Measurements from ENCODE around the gene RBM20. TPM values are rescaled to one million over a fixed set of nuclear protein-coding genes. Genes with fewer than 3 reads are reported as not detected.

Gene RBM20
- polyA plus RNA-seq, 3 donors = not detected

- Histone ChIP-seq H3K4me2 (replicated peaks; ENCODE audit: extremely low read depth, low read length, poor library complexity, severe bottlenecking) (no peak overlapping the region), H2AFZ (ENCODE audit: insufficient read depth, low read depth, low read length, poor library complexity, severe bottlenecking) (no peak overlapping the region), H4K20me1 (ENCODE audit: insufficient read depth, low read length) (no peaks in the 10 kb centered on the region), H3K4me1 (ENCODE audit: control insufficient read depth in 1 of 2, insufficient read depth in 2 of 2, low read length in 2 of 2) (peaks cover 13 to 14% of the 10 kb centered on the region in 2 donors), H3K27ac (ENCODE audit: low read depth in 1 of 2, low read length in 2 of 2) (no peak overlapping the region), H3K4me3 (replicated peaks in 1 of 3; ENCODE audit: low read depth in 2 of 3, low read length in 3 of 3) (no peak overlapping the region), H3K79me2 (ENCODE audit: insufficient read depth, low read length) (no peaks in the 10 kb centered on the region), H3K9me3 (replicated peaks in 1 of 2; ENCODE audit: control insufficient read depth in 1 of 2, insufficient read depth in 1 of 2, low read length in 2 of 2) (no peaks in the 10 kb centered on the region), H3K36me3 (replicated peaks in 1 of 2; ENCODE audit: control insufficient read depth in 1 of 2, insufficient read depth in 2 of 2, low read length in 2 of 2) (no peaks in the 10 kb centered on the region), H3K9ac (ENCODE audit: insufficient read depth, low read length, poor library complexity, severe bottlenecking) (no peak overlapping the region), H3K27me3 (ENCODE audit: control insufficient read depth in 2 of 2, insufficient read depth in 2 of 2, low read length in 2 of 2) (no peaks in the 10 kb centered on the region)
- no peak for TF ChIP-seq CTCF (IDR thresholded peaks at IDR 0.05)
- intact Hi-C loops (cut with micrococcal nuclease) = loop anchor here in 1 of 2 donors (5.0 kb wide), 1 partner anchor 35 kb away; the partner anchor contains the start of gene PDCD4
- no peak for DNase-seq
- no peak overlapping the region for H3K27ac Mint-ChIP-seq
- H3K27me3 Mint-ChIP-seq (ENCODE audit: low read depth in 3 of 3) = peaks cover 0 to 4% (median 0%) of the 10 kb centered on the region in 3 donors
- no peaks in the 10 kb centered on the region for H3K9me3 Mint-ChIP-seq
- WGBS (ENCODE audit: insufficient coverage) = 100% methylated on average over 1 of the region's 2 CpGs
- no peak overlapping the region for H3K4me3 Mint-ChIP-seq
- peaks cover 25% of the 10 kb centered on the region for H3K4me1 Mint-ChIP-seq
- peaks cover 0 to 2% of the 10 kb centered on the region in 2 donors for H3K36me3 Mint-ChIP-seq
These were observed 193.5 kb downstream of the RBM20 start for GRCh38 chr10:110837418-110838171.

GRCh38 chr10:110840225-110840922 lies 196.2 kb downstream of the RBM20 start:
- H3K4me1 Mint-ChIP-seq = peaks cover 40% of the 10 kb centered on the region
- WGBS (ENCODE audit: insufficient coverage) = 94% methylated on average over 2 of the region's 5 CpGs
- H3K4me1 ChIP-seq (ENCODE audit: control insufficient read depth in 1 of 2, insufficient read depth in 2 of 2, low read length in 2 of 2) = peaks cover 27 to 33% of the 10 kb centered on the region in 2 donors

More at GRCh38 chr10:110840225-110840922, 196.2 kb downstream of the RBM20 start:
- Mint-ChIP-seq H3K4me3 (no peak overlapping the region), H3K27me3 (ENCODE audit: low read depth in 3 of 3) (peaks cover 0 to 2% (median 0%) of the 10 kb centered on the region in 3 donors), H3K36me3 (no peaks in the 10 kb centered on the region), H3K9me3 (no peaks in the 10 kb centered on the region), H3K27ac (no peak overlapping the region)
- Histone ChIP-seq H3K4me2 (replicated peaks; ENCODE audit: extremely low read depth, low read length, poor library complexity, severe bottlenecking) (no peak overlapping the region), H3K9me3 (replicated peaks in 1 of 2; ENCODE audit: control insufficient read depth in 1 of 2, insufficient read depth in 1 of 2, low read length in 2 of 2) (no peaks in the 10 kb centered on the region), H2AFZ (ENCODE audit: insufficient read depth, low read depth, low read length, poor library complexity, severe bottlenecking) (no peak overlapping the region), H3K27me3 (ENCODE audit: control insufficient read depth in 2 of 2, insufficient read depth in 2 of 2, low read length in 2 of 2) (no peaks in the 10 kb centered on the region), H3K36me3 (replicated peaks in 1 of 2; ENCODE audit: control insufficient read depth in 1 of 2, insufficient read depth in 2 of 2, low read length in 2 of 2) (no peaks in the 10 kb centered on the region), H3K4me3 (replicated peaks in 1 of 3; ENCODE audit: low read depth in 2 of 3, low read length in 3 of 3) (no peak overlapping the region), H3K9ac (ENCODE audit: insufficient read depth, low read length, poor library complexity, severe bottlenecking) (no peak overlapping the region), H3K79me2 (ENCODE audit: insufficient read depth, low read length) (no peaks in the 10 kb centered on the region), H4K20me1 (ENCODE audit: insufficient read depth, low read length) (no peaks in the 10 kb centered on the region), H3K27ac (ENCODE audit: low read depth in 1 of 2, low read length in 2 of 2) (no peak overlapping the region)
- no peak for DNase-seq
- intact Hi-C loops (cut with micrococcal nuclease) = no loop called here
- no peak for TF ChIP-seq CTCF (IDR thresholded peaks at IDR 0.05)

All from CD14-positive monocyte (primary cell).